NCI-H2107 treated with DMSO at 0.1 percent for 48 hours (cell line): Measurements from ENCODE around the gene CD72.
"Not testable (repeated sequence)": the region's sequence is repeated elsewhere in the genome, so short reads cannot be mapped to it uniquely, and the experiment has no call there.

Experiments
- DNase-seq: peaks from one replicate; lab custom pipeline; 2025; ENCODE audit not compliant: unreplicated experiment; lab: John Stamatoyannopoulos, UW

The CD72 gene

GRCh38 chr9:35616681-35617459 is 1.3 kb downstream of the CD72 start:
- DNase-seq, result no peak

DNA sequence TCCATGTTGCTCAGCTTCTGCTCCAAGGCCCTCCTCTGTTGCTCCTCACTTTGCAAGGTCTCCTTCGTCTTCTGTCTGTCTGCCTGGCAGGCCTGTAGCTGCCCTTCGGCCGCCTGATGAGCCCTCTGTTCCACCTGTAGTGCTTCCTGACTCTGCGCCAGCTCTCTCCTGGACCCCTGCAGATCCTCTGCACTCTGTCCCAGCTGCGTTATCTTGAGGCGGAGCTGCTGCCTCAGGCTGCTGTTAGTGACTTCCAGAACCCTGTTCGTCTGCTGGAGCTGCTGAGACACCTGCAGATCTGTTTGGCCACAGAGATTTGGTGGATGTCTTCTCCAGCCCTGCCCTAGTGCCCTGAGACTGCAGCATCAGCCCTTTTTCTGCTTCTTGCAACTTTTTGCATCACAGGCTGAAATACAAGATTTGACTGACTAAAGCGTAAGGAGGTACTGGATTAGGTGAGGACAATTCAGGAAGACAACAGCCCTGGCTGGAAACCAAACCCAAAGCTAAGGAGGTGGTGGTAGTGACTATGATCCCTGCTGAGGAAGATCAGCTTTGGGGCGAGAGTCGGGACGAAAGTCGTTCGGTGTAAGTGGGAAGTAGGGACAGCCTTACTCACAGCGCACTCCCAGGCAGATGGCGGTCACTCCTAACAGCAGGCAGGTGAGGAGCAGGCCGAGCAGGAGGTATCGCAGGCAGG is 2.1 kb downstream of the CD72 start:
- no peak for DNase-seq

DNA sequence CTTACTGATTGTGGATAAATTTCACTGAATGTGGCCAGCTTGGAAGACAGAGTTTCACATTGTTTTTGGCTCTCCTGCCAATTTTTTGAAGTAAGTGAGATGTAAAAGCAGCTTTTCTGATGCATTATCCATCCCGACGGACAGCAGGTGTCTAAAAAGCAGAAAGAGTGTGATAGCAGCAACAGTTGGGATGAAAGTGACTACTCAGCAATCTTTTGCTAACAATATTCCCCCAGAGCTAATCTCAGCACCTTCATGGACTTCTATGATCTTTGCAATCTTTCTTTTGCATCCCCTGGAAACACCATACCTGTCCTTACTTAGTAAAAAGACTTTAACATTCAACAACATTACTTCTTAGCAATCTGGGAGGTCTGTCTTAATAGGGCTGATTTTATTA is 5.4 kb downstream of the CD72 start:
- DNase-seq, result no peak

DNA sequence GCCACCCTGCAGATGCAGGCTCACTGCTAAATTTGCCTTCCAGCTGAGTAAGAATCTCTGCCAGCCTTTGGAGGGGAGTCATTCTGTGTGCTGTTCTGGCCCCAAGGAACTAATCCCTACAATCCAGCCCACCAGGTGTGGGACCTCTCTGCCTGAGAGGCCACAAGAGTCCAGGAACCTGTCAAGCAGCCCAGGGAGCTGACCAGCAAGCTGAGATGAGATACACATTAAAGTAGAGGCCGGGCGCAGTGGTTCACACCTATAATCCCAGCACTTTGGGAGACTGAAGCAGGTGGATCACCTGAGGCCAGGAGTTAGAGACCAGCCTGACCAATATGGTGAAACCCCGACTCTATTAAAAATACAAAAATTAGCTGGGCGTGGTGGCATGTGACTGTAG is 6.1 kb downstream of the CD72 start:
- not testable (repeated sequence) for DNase-seq

- DNase-seq, result no peak
Measured at GRCh38 chr9:35611230-35611797, 6.9 kb downstream of the CD72 start.

DNA sequence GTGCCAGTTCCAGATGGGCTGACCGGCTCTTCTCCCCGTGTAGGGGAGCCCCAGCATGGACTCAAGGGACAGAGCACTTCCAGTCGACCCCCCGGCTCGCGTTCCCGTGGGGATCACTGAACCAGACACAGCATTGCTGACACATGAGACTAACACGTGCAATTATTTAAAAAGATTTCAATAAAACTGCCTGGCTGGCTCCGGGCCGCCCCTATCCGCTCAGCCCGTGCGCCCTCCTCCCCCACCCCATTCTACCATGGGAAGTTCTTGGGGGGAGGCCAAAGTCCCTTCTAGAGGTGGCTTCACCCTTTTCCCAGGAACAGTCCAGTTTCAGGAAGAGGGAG is 8.4 kb downstream of the CD72 start:
- DNase-seq, result no peak

GRCh38 chr9:35609001-35609819 is 9.0 kb downstream of the CD72 start:
- no peak for DNase-seq

DNA sequence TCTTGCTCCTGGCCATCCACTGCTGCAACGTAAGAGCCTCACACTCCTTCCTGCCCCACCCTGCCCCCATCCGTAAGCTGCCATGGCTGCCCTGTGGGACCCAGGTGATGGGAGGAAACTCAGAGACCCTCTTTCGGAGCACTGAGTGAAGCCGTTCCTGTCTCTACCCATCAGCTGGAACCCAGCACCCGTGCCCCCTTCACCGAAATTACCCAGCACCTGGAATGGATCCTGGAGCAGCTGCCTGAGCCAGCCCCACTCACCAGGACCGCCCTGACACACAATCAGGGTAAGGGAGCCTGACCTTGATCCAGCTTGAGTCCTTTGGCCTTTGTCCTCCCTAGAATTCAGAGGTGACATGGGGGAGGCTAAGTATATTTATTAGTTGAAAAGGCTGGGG is 10.0 kb downstream of the CD72 start:
- DNase-seq, result no peak

DNA sequence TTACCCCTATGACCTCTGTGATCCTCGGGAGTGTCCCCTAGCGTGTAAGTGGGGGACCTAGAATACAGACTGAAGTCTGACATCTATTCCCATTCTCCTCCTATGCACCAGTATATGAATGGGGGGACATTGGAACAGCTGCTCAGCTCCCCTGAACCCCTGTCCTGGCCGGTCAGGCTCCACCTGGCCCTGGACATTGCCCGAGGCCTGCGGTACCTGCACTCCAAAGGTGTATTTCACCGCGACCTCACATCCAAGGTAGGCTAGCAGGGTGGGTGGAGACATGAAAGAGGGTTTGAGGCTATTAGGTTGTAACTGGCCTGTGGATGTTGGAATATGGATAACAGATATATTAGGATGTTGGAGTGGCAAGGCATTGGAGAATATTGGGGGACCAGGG is 11.5 kb downstream of the CD72 start:
- DNase-seq, result no peak

GRCh38 chr9:35606138-35606504 is 12.1 kb downstream of the CD72 start:
- no peak for DNase-seq

- no peak for DNase-seq
Measured at GRCh38 chr9:35605351-35606137, 12.7 kb downstream of the CD72 start.

DNA sequence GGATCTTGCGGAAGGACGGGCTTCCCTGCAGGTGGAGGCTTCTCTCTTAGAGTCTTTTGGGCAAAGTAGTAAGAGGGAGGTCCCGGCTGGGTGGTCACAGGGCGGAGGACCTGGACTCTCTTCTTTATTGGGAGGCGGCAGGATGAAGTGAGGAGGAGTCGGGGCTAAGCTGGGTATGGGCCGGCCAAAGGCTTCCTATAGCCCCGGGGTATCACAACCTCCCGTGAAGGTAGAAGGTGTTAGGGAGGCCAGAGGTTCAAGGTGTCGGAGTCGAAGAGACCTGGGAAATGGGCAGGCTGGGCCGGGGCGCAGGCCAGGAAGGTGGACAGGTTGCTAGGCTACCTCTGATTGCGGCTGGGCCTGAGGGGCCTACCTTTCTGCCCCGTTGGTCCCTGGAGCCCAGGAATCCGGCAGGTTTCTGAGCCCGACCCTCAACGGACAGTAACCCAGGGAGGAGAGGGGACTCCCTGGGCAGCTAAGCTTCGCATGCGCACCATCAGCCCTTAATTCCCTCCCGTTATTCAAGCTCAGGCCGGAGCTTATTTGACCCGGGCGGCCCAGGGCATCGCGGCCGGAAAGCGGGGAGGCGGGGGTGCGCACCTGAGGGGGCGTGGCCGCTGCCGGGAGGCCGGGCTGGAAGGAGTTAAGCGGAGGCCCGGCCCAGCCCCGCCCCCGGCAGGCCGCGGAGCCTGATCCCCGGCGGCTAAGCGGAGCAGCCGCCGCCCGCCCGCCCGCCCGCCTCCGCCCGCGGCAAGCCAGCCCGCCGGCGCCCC is 13.4 kb downstream of the CD72 start, which contains the start of gene TESK1:
Gene TESK1 (plus strand): TSS at position 685 of the 773 bp plus-strand sequence. CDS start 358 bp downstream, outside the sequence.
- DNase-seq, result peak; percentile 45

DNA sequence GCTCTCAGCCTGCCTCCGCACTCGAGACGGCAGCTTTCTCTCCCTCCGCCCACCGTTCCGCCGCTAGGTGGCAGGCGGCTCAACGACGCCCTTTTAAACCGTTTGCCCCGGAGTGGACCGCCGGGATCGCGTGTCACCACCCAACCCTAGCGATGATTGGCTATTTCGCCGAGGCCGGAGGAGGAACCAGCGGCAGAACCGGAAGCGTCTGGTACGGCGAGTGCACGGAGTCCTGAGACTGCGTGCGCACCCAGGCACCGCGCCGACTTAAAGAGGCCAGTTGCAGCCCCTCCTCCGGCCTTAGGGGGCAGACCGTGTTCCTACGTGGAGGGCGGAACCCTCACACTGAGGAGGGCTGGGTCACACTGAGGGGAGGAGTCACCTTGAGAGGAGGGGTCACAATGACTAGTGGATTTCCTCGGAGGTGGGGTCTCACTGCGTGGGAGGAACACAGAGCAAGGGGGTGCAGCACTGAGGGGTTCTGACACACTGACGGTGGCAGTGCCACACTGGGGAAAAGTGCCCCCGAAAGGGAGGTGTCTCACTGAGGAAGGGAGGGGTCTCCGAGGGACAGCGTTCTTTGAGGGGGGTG is 14.1 kb downstream of the CD72 start:
- DNase-seq, result peak; percentile 98

- DNase-seq, result peak; percentile 72
Measured at GRCh38 chr9:35603506-35603985, 14.7 kb downstream of the CD72 start.

DNA sequence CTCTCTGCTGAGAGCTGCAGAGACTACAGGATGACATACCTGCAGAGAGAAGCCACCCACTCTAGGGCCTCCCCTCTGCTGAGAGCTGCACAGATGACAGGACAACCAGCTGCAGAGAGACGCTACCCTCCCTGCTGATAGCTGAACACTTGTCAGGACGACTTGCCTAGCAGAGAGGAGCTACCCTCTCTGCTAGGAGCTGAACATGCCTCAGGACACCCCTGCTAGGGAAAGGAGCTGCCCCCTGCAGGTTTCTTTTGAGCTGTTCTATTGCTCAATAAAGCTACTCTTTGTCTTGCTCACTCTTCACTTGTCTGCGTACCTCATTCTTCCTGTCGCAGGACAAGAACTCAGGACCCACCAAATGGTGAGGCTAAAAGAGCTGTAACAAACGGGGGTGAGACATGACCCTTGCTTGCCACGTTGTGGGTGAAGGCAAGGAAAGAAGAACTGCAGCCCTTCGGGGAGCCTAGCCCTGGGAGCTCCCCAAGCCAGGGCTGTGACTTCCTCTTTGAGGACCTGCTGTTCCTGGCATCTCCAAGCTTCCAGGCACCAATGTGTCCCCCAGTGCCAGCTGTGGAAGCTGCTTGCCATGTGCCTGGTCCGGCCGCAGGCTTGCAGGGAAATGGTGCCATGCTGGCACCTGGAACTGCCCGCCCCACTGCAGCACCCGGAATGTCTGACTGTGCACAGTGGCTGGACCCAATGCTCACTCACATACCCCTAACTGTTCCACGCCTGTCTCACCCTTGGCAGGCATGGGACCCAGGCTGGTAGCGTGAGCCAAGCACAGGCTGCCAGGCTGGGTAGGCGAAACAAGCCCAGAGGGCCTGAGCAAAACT is 18.2 kb downstream of the CD72 start:
- no peak for DNase-seq

- DNase-seq, result no peak
Measured at GRCh38 chr9:35598866-35599590, 19.2 kb downstream of the CD72 start.

- DNase-seq, result not testable (repeated sequence)
Measured at GRCh38 chr9:35596907-35597306, 21.3 kb downstream of the CD72 start.

DNA sequence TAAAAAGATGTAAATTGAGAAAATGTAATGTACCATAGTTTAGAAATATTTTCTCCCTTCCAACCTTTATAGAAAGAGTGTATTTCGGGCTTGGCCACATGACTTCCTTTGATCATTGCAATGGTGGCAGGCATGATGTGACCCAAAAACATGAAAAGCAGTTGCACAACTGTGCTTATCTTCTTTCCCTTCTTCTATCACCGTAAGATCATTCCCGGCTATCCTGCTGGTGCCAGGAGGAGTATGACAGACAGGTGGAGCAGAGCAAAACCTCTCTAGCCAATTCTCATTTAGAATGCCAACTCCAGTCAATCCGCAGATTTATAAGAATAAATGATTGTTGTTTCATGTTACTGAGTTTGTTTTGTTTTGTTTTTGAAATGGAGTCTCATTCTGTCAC is 23.7 kb downstream of the CD72 start:
- no peak for DNase-seq
